HepG2 (cell line): ENCODE measurements around the gene ADAP2. TPM values are rescaled to one million over a fixed set of nuclear protein-coding genes. Genes with fewer than 3 reads are reported as not detected.
A peak's percentile ranks its signal among the peaks of the same experiment; 100 is the strongest.

Experiments used
- ARID4A ChIP-seq: sonication (generic); formaldehyde crosslinking; IDR thresholded peaks from 2 replicates; pipeline ENCODE4 v1.5.0; 2020; ENCODE audit warnings: mild to moderate bottlenecking, missing genetic modification reagents, borderline replicate concordance
- ATF6 ChIP-seq: sonication (generic); formaldehyde crosslinking; conservative IDR thresholded peaks from 2 replicates; pipeline ENCODE4 v1.4.0; 2020; ENCODE audit warnings: missing genetic modification reagents
- BCLAF1 ChIP-seq: fragments of 450-650 bp; IDR thresholded peaks from 2 replicates; pipeline ENCODE4 v1.6.1; 2017; ENCODE audit warnings: mild to moderate bottlenecking
- HES4 ChIP-seq: sonication (generic); formaldehyde crosslinking; IDR thresholded peaks from 2 replicates; pipeline ENCODE4 v1.9.0; 2021; ENCODE audit warnings: mild to moderate bottlenecking, missing genetic modification reagents, borderline replicate concordance
- KDM3A ChIP-seq: IDR thresholded peaks from 2 replicates; pipeline ENCODE4 v1.6.1; 2018; ENCODE audit warnings: low read depth, missing compliant biosample characterization
- KLF16 ChIP-seq, 2 experiments: sonication (generic) in 1 of 2; formaldehyde crosslinking in 1 of 2; IDR thresholded peaks; 2 replicates each; pipeline versions ENCODE4 v1.6.1 to v1.8.0; 2016 to 2023; ENCODE audit warnings: missing genetic modification reagents in 2 of 2, missing compliant biosample characterization in 1 of 2
- NBN ChIP-seq: fragments of 450-650 bp; conservative IDR thresholded peaks from 2 replicates; pipeline ENCODE4 v1.6.1; 2017
- NFE2L1 ChIP-seq: sonication (generic); formaldehyde crosslinking; IDR thresholded peaks from 2 replicates; pipeline ENCODE4 v1.4.0; 2020; ENCODE audit warnings: missing genetic modification reagents, mild to moderate bottlenecking, borderline replicate concordance
- POLR2G ChIP-seq: fragments of 200-400 bp; formaldehyde crosslinking; IDR thresholded peaks from 2 replicates; pipeline ENCODE4 v1.6.1; 2018; ENCODE audit warnings: mild to moderate bottlenecking, low read depth, low read length, moderate library complexity
- RFX1 ChIP-seq: fragments of 450-650 bp; IDR thresholded peaks from 2 replicates; pipeline ENCODE4 v1.6.1; 2017
- SIN3A ChIP-seq: IDR thresholded peaks from 2 replicates; pipeline ENCODE4 v1.6.1; 2011; ENCODE audit warnings: low read depth, mild to moderate bottlenecking, control low read depth, low read length, borderline replicate concordance
- ZEB1 ChIP-seq: IDR thresholded peaks from 2 replicates; pipeline ENCODE4 v1.6.1; 2012; ENCODE audit warnings: mild to moderate bottlenecking, low read depth, inconsistent platforms; ENCODE audit not compliant: insufficient replicate concordance
- ZFP36L1 ChIP-seq: sonication (generic); formaldehyde crosslinking; IDR thresholded peaks from 2 replicates; pipeline ENCODE4 v1.8.0; 2022; ENCODE audit warnings: mild to moderate bottlenecking, missing genetic modification reagents, moderate library complexity
- ZFP36L2 ChIP-seq: sonication (generic); formaldehyde crosslinking; IDR thresholded peaks from 2 replicates; pipeline ENCODE4 v1.4.0; 2020; ENCODE audit warnings: missing genetic modification reagents
- ZNF20 ChIP-seq: sonication (generic); formaldehyde crosslinking; IDR thresholded peaks from 2 replicates; pipeline ENCODE4 v1.4.0; 2020; ENCODE audit warnings: mild to moderate bottlenecking, moderate library complexity, missing genetic modification reagents
- ZNF512 ChIP-seq: sonication (generic); formaldehyde crosslinking; IDR thresholded peaks from 2 replicates; pipeline ENCODE4 v1.4.0; 2020; ENCODE audit warnings: mild to moderate bottlenecking, missing genetic modification reagents
- ZNF549 ChIP-seq: sonication (generic); formaldehyde crosslinking; IDR thresholded peaks from 2 replicates; pipeline ENCODE4 v1.5.0; 2020; ENCODE audit warnings: missing genetic modification reagents
- ZNF589 ChIP-seq: sonication (generic); formaldehyde crosslinking; conservative IDR thresholded peaks from 2 replicates; pipeline ENCODE4 v1.8.0; 2022; ENCODE audit warnings: mild to moderate bottlenecking, moderate library complexity, missing genetic modification reagents
- ZNF619 ChIP-seq: sonication (generic); formaldehyde crosslinking; IDR thresholded peaks from 2 replicates; pipeline ENCODE4 v1.4.0; 2020; ENCODE audit warnings: mild to moderate bottlenecking, missing genetic modification reagents
- polyA plus RNA-seq, 8 experiments: library from polyadenylated mRNA; depleted of rRNA in 3 of 8; stranded (reverse) in 7 of 8; unstranded in 1 of 8; fragments of >200 nt; fragmentation: Illumina TruSeq in 4 of 8; extraction: Trizol in 4 of 8; gene quantifications; 2 replicates each; pipeline versions ENCODE4 v1.2.1 to v1.2.3, GENCODE V29; 2011 to 2016; ENCODE audit warnings: low read depth in 4 of 8, missing spikeins in 1 of 8, mixed read lengths in 1 of 8; ENCODE audit not compliant: insufficient read depth in 1 of 8
- total RNA-seq, 5 experiments: library from RNA; depleted of rRNA; stranded (reverse); fragments of >200 nt; fragmentation: Illumina TruSeq; extraction: Trizol; gene quantifications; 2 replicates each; pipeline ENCODE4 v1.2.3, GENCODE V29; 2016; ENCODE audit warnings: low read depth in 1 of 5

Gene ADAP2
- total and polyA plus RNA-seq, 2 of the 13 experiments (the other 11 are each of a cell fraction or from before 2014, with no cell fraction given) = 0.51 to 0.70 TPM

- TF ChIP-seq ARID4A (no peak), RFX1 (no peak), NFE2L1 (CRISPR knock-in tag) (no peak), ZFP36L2 (no peak), ZNF20 (CRISPR knock-in tag) (no peak), HES4 (CRISPR knock-in tag) (no peak), BCLAF1 (no peak), SIN3A (no peak), ZNF619 (no peak), KDM3A (CRISPR knock-in tag) (no peak), ZEB1 (no peak), ZNF512 (no peak), ZFP36L1 (CRISPR knock-in tag) (peak; percentile 72; the same call in 1 of the 2 replicates), POLR2G (no peak), ATF6 (CRISPR knock-in tag) (no peak), ZNF549 (CRISPR knock-in tag) (no peak), KLF16 (CRISPR knock-in tag; IDR thresholded peaks at IDR 0.05) (peak in 1 of 2 experiments; percentile 72; a peak in 1 of 4 replicates), ZNF589 (no peak), NBN (no peak)
Measured at GRCh38 chr17:30915833-30916611, 5.7 kb upstream of the ADAP2 start (continued).
